ENCODE results near the gene TUT1.

DNA sequence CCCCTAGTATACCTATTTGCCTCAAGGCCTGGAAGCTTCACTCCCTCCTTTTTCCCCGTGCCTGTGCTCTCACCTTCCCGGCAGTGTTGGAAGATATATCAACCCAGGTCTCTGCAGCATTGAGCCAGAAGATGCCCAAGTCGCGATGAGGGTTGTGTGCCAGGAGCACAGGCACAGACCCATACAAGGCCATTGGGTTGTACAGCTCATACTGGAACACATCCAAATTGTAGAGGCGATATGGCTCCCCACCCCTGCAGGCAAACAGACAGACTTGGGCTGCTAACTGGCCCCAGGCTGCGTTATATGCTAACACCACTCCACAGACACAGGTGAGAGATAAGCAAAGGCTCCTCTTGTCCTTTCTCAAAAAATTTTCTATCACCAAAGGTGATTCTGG lies 41.2 kb upstream of the TUT1 start:
- TF ChIP-seq POLR2A (IDR thresholded peaks at IDR 0.05), result no peak
- TF ChIP-seq, protein P1, sequence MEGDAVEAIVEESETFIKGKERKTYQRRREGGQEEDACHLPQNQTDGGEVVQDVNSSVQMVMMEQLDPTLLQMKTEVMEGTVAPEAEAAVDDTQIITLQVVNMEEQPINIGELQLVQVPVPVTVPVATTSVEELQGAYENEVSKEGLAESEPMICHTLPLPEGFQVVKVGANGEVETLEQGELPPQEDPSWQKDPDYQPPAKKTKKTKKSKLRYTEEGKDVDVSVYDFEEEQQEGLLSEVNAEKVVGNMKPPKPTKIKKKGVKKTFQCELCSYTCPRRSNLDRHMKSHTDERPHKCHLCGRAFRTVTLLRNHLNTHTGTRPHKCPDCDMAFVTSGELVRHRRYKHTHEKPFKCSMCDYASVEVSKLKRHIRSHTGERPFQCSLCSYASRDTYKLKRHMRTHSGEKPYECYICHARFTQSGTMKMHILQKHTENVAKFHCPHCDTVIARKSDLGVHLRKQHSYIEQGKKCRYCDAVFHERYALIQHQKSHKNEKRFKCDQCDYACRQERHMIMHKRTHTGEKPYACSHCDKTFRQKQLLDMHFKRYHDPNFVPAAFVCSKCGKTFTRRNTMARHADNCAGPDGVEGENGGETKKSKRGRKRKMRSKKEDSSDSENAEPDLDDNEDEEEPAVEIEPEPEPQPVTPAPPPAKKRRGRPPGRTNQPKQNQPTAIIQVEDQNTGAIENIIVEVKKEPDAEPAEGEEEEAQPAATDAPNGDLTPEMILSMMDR (IDR thresholded peaks at IDR 0.05), result no peak
- TF ChIP-seq POLR2AphosphoS5 (IDR thresholded peaks at IDR 0.05), result no peak
- TF ChIP-seq EP300 (IDR thresholded peaks at IDR 0.05), result no peak
